GM12874 (cell line): ENCODE data around the gene AZU1.

Experiments
- TF ChIP-seq, protein P1 (sequence below): IDR thresholded peaks from 2 replicates; pipeline ENCODE4 v1.5.1; 2011; ENCODE audit warnings: low read depth, mild to moderate bottlenecking, control low read depth, low read length, moderate library complexity; ENCODE audit not compliant: insufficient read depth

The AZU1 gene

GRCh38 chr19:787536-787935 lies 40.1 kb upstream of the AZU1 start:
- TF ChIP-seq, protein P1, sequence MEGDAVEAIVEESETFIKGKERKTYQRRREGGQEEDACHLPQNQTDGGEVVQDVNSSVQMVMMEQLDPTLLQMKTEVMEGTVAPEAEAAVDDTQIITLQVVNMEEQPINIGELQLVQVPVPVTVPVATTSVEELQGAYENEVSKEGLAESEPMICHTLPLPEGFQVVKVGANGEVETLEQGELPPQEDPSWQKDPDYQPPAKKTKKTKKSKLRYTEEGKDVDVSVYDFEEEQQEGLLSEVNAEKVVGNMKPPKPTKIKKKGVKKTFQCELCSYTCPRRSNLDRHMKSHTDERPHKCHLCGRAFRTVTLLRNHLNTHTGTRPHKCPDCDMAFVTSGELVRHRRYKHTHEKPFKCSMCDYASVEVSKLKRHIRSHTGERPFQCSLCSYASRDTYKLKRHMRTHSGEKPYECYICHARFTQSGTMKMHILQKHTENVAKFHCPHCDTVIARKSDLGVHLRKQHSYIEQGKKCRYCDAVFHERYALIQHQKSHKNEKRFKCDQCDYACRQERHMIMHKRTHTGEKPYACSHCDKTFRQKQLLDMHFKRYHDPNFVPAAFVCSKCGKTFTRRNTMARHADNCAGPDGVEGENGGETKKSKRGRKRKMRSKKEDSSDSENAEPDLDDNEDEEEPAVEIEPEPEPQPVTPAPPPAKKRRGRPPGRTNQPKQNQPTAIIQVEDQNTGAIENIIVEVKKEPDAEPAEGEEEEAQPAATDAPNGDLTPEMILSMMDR, result no peak

- TF ChIP-seq, protein P1, result no peak
These were observed 39.0 kb upstream of the AZU1 start for GRCh38 chr19:788686-788982.

DNA sequence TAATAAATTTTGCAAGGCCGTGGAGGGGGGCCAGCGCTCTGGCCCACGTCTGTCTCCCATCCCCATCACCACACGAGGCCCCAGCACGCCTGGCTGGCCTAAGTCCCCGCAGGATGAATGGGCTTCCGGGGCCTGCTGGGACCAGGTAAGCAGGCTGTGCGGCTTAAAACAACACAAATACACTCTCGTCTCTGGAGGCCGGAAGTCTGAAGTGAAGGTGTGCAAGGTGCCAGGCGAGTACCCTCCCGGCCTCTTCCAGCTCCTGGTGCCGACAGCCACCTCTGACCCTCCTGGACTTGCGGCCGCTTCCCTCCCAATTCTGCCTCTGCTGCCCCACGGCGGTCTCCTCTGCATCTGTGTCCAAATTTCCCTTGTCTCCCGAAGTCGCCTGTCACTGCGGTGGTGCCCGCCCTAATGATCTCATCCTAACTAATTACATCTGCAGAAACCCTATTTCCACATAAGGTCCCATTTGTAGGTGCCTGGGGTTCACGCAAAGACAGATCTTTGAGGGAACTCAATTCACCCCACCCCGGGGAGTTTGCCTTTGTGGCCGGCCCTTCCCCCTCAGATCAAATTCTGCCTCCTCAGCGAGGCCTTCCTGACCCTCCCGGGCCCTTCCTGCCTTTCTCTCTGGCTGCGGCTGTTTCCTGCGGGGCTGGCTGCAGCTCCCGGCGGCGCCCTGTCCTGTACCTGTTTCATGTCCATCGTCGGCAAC lies 38.5 kb upstream of the AZU1 start:
- TF ChIP-seq, protein P1, result no peak

GRCh38 chr19:789701-790060 lies 38.0 kb upstream of the AZU1 start:
- TF ChIP-seq, protein P1, result no peak

DNA sequence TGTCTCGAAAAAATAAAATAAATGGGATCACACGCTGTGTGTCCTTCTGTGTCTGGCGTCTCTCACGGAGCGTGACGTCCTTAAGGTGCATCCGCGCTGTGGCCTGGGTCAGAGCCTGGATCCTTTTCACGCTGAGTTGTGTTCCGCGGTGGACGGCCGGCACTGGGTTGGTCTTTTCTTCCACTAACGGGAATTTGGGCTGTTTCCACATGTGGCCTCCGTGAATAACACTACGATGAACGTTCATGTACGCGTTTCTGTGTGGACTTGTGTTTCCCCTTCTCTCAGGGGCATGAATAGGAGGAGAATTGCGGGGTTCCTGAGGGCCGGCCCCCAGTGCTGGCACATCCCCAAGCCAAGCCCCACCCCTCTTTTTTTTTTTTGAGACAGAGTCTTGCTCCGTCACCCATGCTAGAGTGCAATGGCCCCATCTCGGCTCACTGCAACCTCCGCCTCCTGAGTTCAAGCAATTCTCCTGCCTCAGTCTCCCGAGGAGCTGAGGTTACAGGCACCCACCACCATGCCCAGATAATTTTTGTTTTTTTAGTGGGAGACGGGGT lies 36.5 kb upstream of the AZU1 start:
- TF ChIP-seq, protein P1, result no peak

- TF ChIP-seq, protein P1, result no peak
These were observed 35.9 kb upstream of the AZU1 start for GRCh38 chr19:791567-792305.

- TF ChIP-seq, protein P1, result no peak
These were observed 35.2 kb upstream of the AZU1 start for GRCh38 chr19:792306-792885.
